ENCODE data around the gene MATK.
"Not testable (repeated sequence)": the region's sequence is repeated elsewhere in the genome, so short reads cannot be mapped to it uniquely, and the experiment has no call there.

Gene MATK

DNA sequence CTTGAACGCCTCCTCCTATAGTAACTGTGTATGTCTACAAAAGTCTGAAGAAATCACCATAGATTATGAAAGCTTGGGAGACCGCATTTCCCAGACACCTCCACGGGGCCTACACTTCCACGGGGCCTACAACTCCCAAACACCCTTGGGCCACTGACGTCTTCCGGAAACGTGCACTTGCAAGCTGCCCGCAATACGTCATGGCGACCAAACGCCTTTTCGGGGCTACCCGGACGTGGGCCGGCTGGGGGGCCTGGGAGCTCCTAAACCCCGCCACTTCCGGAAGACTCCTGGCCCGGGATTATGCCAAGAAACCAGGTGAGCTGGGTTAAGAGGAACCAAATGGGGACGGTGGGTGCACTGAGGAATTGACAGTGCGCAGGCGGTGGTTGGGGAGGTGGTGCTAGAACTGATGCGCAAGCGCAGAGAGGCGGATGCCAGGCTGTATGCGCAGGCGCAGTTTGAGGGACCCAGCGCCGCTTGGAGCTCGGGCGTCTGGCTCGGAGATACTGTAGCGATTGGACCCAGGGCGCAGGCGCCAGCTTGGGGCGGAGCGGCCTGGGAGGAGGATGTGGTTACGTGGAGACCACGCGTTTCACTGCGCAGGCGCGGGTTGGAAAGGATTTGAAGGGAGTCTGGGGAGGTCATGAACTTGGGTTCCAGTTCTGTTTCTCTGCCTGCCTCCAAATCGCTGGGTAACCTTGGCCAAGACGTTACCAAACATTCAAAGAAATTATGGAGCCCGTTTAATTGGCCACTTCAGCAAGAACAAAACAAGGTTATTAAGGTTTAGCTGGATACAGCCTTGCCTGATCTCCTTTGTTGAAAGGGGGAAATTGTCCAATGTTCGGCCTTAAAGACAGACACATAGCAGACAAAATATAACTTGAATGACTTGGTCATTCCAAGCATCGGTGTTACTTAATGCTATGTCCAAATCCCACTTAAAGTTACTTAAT lies 23.4 kb downstream of the MATK start, which contains the start of gene MRPL54:
Gene MRPL54 (plus strand): TSS at position 182 of the 959 bp plus-strand sequence. CDS start 19 bp downstream, at position 201.
- Mint-ChIP-seq H3K27me3 (ENCODE audit: low read depth) (peaks cover 3% of the 10 kb centered on the region), H3K36me3 (ENCODE audit: low read depth) (peaks cover 26% of the 10 kb centered on the region), H3K4me1 (ENCODE audit: low read depth) (peaks cover 24% of the 10 kb centered on the region), H3K4me3 (peak within 1 kb of the TSS; percentile 99), H3K9me3 (no peaks in the 10 kb centered on the region), H3K27ac (peak within 1 kb of the TSS; percentile 100)
- peak; percentile 100 for DNase-seq (ENCODE audit: low spot score)

DNA sequence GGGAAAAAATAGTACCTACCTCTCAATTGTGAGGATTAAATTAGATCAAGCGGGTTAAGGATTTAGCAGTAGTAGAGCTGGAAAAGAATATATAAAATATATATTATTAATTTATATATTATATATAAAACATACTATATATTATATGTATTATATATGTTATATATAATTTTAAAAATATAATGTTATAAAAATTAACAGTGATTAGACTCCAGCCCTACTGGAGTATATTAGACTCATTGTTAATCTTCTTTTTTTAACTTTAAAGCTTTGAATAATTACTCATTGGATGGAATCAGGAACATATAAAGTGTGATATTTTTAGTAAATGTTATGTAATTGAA lies 24.1 kb downstream of the MATK start:
- Mint-ChIP-seq H3K27me3 (ENCODE audit: low read depth) (peaks cover 3% of the 10 kb centered on the region), H3K4me1 (ENCODE audit: low read depth) (peaks cover 24% of the 10 kb centered on the region), H3K4me3 (peak overlapping the region; percentile 99), H3K36me3 (ENCODE audit: low read depth) (peaks cover 23% of the 10 kb centered on the region), H3K27ac (peak overlapping the region; percentile 100), H3K9me3 (no peaks in the 10 kb centered on the region)
- DNase-seq (ENCODE audit: low spot score), result no peak

DNA sequence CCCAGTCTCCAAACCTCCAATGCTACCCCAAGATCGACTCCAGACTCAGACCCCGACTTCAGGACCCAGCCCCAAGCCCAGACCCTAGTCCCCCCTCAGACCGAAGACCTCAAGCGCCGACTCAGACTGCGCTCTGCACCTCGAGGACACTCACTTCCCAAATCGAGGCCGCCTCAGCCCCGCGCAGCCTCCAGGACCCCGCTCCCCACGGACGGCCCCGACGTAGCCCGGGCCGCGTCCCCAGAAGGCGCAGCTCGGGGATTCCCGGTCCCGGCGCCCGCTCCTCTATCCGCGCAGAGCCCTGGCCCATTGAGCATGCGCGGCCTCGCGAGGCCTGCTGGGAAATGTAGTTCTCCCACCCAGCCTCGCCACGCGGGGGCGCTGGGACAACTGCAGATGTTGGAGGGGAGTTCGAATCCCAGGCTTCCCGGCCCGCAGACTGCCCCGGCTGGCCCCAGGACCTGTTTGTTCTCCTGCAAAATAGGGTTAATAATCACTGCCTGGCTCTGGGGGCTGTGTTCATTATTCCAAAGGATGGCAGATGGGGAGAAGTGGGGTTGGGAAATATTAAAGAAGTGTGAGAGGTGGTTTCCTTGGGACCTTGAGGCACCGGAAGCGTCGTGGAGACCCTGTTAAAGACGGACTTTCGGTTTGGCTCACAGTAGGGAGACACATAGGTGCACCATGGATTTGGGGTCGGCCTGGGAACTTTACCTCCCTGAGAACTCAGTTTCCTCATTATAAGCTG lies 24.6 kb downstream of the MATK start, which contains the start of gene APBA3:
Gene APBA3 (minus strand): TSS at position 311 of the 748 bp plus-strand sequence. CDS start 1,428 bp downstream, outside the sequence.
- H3K27me3 Mint-ChIP-seq (ENCODE audit: low read depth), result peaks cover 3% of the 10 kb centered on the region
- H3K4me1 Mint-ChIP-seq (ENCODE audit: low read depth), result peaks cover 21% of the 10 kb centered on the region
- peaks cover 20% of the 10 kb centered on the region for H3K36me3 Mint-ChIP-seq (ENCODE audit: low read depth)
- H3K9me3 Mint-ChIP-seq, result no peaks in the 10 kb centered on the region
- peak; percentile 95 for DNase-seq (ENCODE audit: low spot score)
- peak within 1 kb of the TSS; percentile 99 for H3K4me3 Mint-ChIP-seq
- peak within 1 kb of the TSS; percentile 100 for H3K27ac Mint-ChIP-seq

- Mint-ChIP-seq H3K4me3 (peak overlapping the region; percentile 99), H3K36me3 (ENCODE audit: low read depth) (peaks cover 16% of the 10 kb centered on the region), H3K27ac (peak overlapping the region; percentile 95), H3K27me3 (ENCODE audit: low read depth) (peaks cover 3% of the 10 kb centered on the region), H3K4me1 (ENCODE audit: low read depth) (peaks cover 17% of the 10 kb centered on the region), H3K9me3 (no peaks in the 10 kb centered on the region)
- DNase-seq (ENCODE audit: low spot score), result no peak
These were observed 25.3 kb downstream of the MATK start for GRCh38 chr19:3760871-3761361.

GRCh38 chr19:3759482-3760254 lies 26.5 kb downstream of the MATK start:
- Mint-ChIP-seq H3K27me3 (ENCODE audit: low read depth) (peaks cover 3% of the 10 kb centered on the region), H3K4me1 (ENCODE audit: low read depth) (peaks cover 23% of the 10 kb centered on the region), H3K27ac (peak overlapping the region; percentile 20), H3K4me3 (peak overlapping the region; percentile 99), H3K9me3 (no peaks in the 10 kb centered on the region), H3K36me3 (ENCODE audit: low read depth) (peaks cover 22% of the 10 kb centered on the region)
- DNase-seq (ENCODE audit: low spot score), result no peak

DNA sequence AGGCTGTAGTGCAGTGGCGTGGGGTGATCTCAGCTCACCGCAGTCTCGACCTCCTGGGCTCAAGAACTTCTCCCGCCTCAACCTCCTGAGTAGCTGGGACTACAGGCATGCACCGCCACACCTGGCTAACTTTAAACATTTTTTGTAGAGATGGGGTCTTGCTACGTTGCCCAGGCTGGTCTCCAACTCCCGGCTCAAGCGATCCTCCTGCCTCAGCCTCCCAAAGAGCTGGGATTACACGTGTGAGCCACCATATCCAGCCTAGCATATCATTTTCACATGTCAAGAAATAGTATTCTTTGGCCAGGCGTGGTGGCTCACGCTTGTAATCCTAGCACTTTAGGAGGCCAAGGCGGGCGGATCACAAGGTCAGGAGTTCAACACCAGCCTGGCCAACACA lies 27.9 kb downstream of the MATK start:
- H3K9me3 Mint-ChIP-seq, result not testable (repeated sequence)

GRCh38 chr19:3757705-3758104 lies 28.5 kb downstream of the MATK start:
- H3K9me3 Mint-ChIP-seq; H3K27ac Mint-ChIP-seq; DNase-seq (ENCODE audit: low spot score); H3K4me3 Mint-ChIP-seq; H3K27me3 Mint-ChIP-seq (ENCODE audit: low read depth): not testable (repeated sequence)
- peaks cover 19% of the 10 kb centered on the region for H3K36me3 Mint-ChIP-seq (ENCODE audit: low read depth)
- peaks cover 16% of the 10 kb centered on the region for H3K4me1 Mint-ChIP-seq (ENCODE audit: low read depth)

More for the DNA sequence above, 27.9 kb downstream of the MATK start:
- peaks cover 22% of the 10 kb centered on the region for H3K4me1 Mint-ChIP-seq (ENCODE audit: low read depth)
- peaks cover 24% of the 10 kb centered on the region for H3K36me3 Mint-ChIP-seq (ENCODE audit: low read depth)
- H3K4me3 Mint-ChIP-seq; H3K27ac Mint-ChIP-seq; H3K27me3 Mint-ChIP-seq (ENCODE audit: low read depth); DNase-seq (ENCODE audit: low spot score): not testable (repeated sequence)

GRCh38 chr19:3753631-3754410 lies 32.4 kb downstream of the MATK start:
- no peak overlapping the region for H3K27ac Mint-ChIP-seq
- no peak overlapping the region for H3K4me3 Mint-ChIP-seq
- H3K27me3 Mint-ChIP-seq (ENCODE audit: low read depth), result no peaks in the 10 kb centered on the region
- peaks cover 5% of the 10 kb centered on the region for H3K4me1 Mint-ChIP-seq (ENCODE audit: low read depth)
- peaks cover 21% of the 10 kb centered on the region for H3K36me3 Mint-ChIP-seq (ENCODE audit: low read depth)
- DNase-seq (ENCODE audit: low spot score), result no peak
- no peaks in the 10 kb centered on the region for H3K9me3 Mint-ChIP-seq

GRCh38 chr19:3752492-3752891 lies 33.7 kb downstream of the MATK start:
- H3K27me3 Mint-ChIP-seq (ENCODE audit: low read depth), result no peaks in the 10 kb centered on the region
- no peak for DNase-seq (ENCODE audit: low spot score)
- H3K9me3 Mint-ChIP-seq, result no peaks in the 10 kb centered on the region
- peaks cover 21% of the 10 kb centered on the region for H3K36me3 Mint-ChIP-seq (ENCODE audit: low read depth)
- H3K4me1 Mint-ChIP-seq (ENCODE audit: low read depth), result peaks cover 5% of the 10 kb centered on the region
- H3K4me3 Mint-ChIP-seq, result no peak overlapping the region
- H3K27ac Mint-ChIP-seq, result no peak overlapping the region

GRCh38 chr19:3751236-3751635 lies 34.9 kb downstream of the MATK start:
- Mint-ChIP-seq H3K27ac (no peak overlapping the region), H3K4me3 (no peak overlapping the region), H3K4me1 (ENCODE audit: low read depth) (peaks cover 5% of the 10 kb centered on the region), H3K27me3 (ENCODE audit: low read depth) (no peaks in the 10 kb centered on the region), H3K9me3 (no peaks in the 10 kb centered on the region), H3K36me3 (ENCODE audit: low read depth) (peaks cover 21% of the 10 kb centered on the region)
- no peak for DNase-seq (ENCODE audit: low spot score)

- DNase-seq (ENCODE audit: low spot score), result no peak
- Mint-ChIP-seq H3K4me3 (no peak overlapping the region), H3K9me3 (no peaks in the 10 kb centered on the region), H3K4me1 (ENCODE audit: low read depth) (peaks cover 4% of the 10 kb centered on the region), H3K27me3 (ENCODE audit: low read depth) (no peaks in the 10 kb centered on the region), H3K27ac (no peak overlapping the region), H3K36me3 (ENCODE audit: low read depth) (peaks cover 20% of the 10 kb centered on the region)
These were observed 36.0 kb downstream of the MATK start for GRCh38 chr19:3750211-3750610.

GRCh38 chr19:3748965-3749364 lies 37.2 kb downstream of the MATK start:
- H3K27me3 Mint-ChIP-seq (ENCODE audit: low read depth), result no peaks in the 10 kb centered on the region
- no peak overlapping the region for H3K4me3 Mint-ChIP-seq
- H3K36me3 Mint-ChIP-seq (ENCODE audit: low read depth), result peaks cover 12% of the 10 kb centered on the region
- no peaks in the 10 kb centered on the region for H3K4me1 Mint-ChIP-seq (ENCODE audit: low read depth)
- H3K27ac Mint-ChIP-seq, result no peak overlapping the region
- no peaks in the 10 kb centered on the region for H3K9me3 Mint-ChIP-seq
- no peak for DNase-seq (ENCODE audit: low spot score)
